Activated CD4-positive, alpha-beta memory T cell treated with anti-CD3 and anti-CD28 coated beads, Interleukin-2, amount 10 ng/mL, durations not matched to agents 7 days and 5 days (primary cell): ENCODE results near the gene CCNDBP1. TPM values are rescaled to one million over a fixed set of nuclear protein-coding genes. Genes with fewer than 3 reads are reported as not detected.
A peak's percentile ranks its signal among the peaks of the same experiment; 100 is the strongest.
"Not testable (repeated sequence)": the region's sequence is repeated elsewhere in the genome, so short reads cannot be mapped to it uniquely, and the experiment has no call there.

Source experiments
- CTCF ChIA-PET: fragments of 350-600 bp; sonication (Branson Sonifier 250); formaldehyde crosslinking; loops from one replicate; lab custom pipeline; 2021; ENCODE audit warnings: antibody characterized with exemption, inconsistent platforms; lab: Charles Lee
- POLR2A ChIA-PET: fragments of 350-600 bp; sonication (Branson Sonifier 250); formaldehyde crosslinking; loops from one replicate; lab custom pipeline; 2021; ENCODE audit warnings: antibody characterized with exemption; lab: Charles Lee
- DNase-seq: peaks from one replicate; pipeline ENCODE4 v3.0.0-alpha.2; 2020
- H3K27ac Mint-ChIP-seq: one replicate; pipeline ENCODE4 v1.8.0; 2021; ENCODE audit warnings: mild to moderate bottlenecking, mixed read lengths
- H3K27me3 Mint-ChIP-seq: one replicate; pipeline ENCODE4 v1.8.0; 2021; ENCODE audit warnings: mixed read lengths
- H3K36me3 Mint-ChIP-seq: one replicate; pipeline ENCODE4 v1.8.0; 2021; ENCODE audit warnings: low read depth, mixed read lengths
- H3K4me1 Mint-ChIP-seq: one replicate; pipeline ENCODE4 v1.8.0; 2021; ENCODE audit warnings: mixed read lengths
- H3K4me3 Mint-ChIP-seq: one replicate; pipeline ENCODE4 v1.8.0; 2021; ENCODE audit warnings: mild to moderate bottlenecking, mixed read lengths
- H3K9me3 Mint-ChIP-seq: one replicate; pipeline ENCODE4 v1.8.0; 2021; ENCODE audit warnings: mixed read lengths
- total RNA-seq, 2 experiments: library from RNA; stranded (reverse); gene quantifications; one replicate each; pipeline ENCODE4 v1.2.3, GENCODE V29; 2021

Gene CCNDBP1
- total RNA-seq, 2 experiments from 2014 or later, result 103 to 108 TPM

GRCh38 chr15:43197773-43198172, 12.6 kb downstream of the CCNDBP1 start:
- H3K36me3 Mint-ChIP-seq, result peaks cover 44% of the 10 kb centered on the region
- CTCF ChIA-PET, result interaction anchor here (1.7 kb wide), 1 partner anchor 28 kb away, joined by 4 read pairs; no protein-coding TSS in a partner anchor
- not testable (repeated sequence) for H3K27me3 Mint-ChIP-seq, H3K27ac Mint-ChIP-seq, H3K4me3 Mint-ChIP-seq, H3K9me3 Mint-ChIP-seq, DNase-seq
- peaks cover 13% of the 10 kb centered on the region for H3K4me1 Mint-ChIP-seq
- POLR2A ChIA-PET, result interaction anchor here (1.9 kb wide), 1 partner anchor 12 kb away, joined by 5 read pairs; no protein-coding TSS in a partner anchor

GRCh38 chr15:43198556-43198955, 13.4 kb downstream of the CCNDBP1 start:
- CTCF ChIA-PET, H3K4me3 Mint-ChIP-seq, DNase-seq, H3K27me3 Mint-ChIP-seq, H3K9me3 Mint-ChIP-seq, POLR2A ChIA-PET, H3K27ac Mint-ChIP-seq: not testable (repeated sequence)
- H3K4me1 Mint-ChIP-seq, result peaks cover 13% of the 10 kb centered on the region
- H3K36me3 Mint-ChIP-seq, result peaks cover 38% of the 10 kb centered on the region

- peaks cover 5% of the 10 kb centered on the region for H3K9me3 Mint-ChIP-seq
- peaks cover 13% of the 10 kb centered on the region for H3K4me1 Mint-ChIP-seq
- no peak overlapping the region for H3K4me3 Mint-ChIP-seq
- H3K36me3 Mint-ChIP-seq, result peaks cover 37% of the 10 kb centered on the region
- CTCF ChIA-PET, result no interaction called here
- DNase-seq, result no peak
- POLR2A ChIA-PET, result no interaction called here
- H3K27ac Mint-ChIP-seq, result no peak overlapping the region
- no peaks in the 10 kb centered on the region for H3K27me3 Mint-ChIP-seq
Observed at GRCh38 chr15:43198992-43199391, 13.8 kb downstream of the CCNDBP1 start.

- peaks cover 13% of the 10 kb centered on the region for H3K4me1 Mint-ChIP-seq
- DNase-seq, result no peak
- H3K27ac Mint-ChIP-seq, result no peak overlapping the region
- H3K36me3 Mint-ChIP-seq, result peaks cover 28% of the 10 kb centered on the region
- H3K27me3 Mint-ChIP-seq, result no peaks in the 10 kb centered on the region
- peaks cover 5% of the 10 kb centered on the region for H3K9me3 Mint-ChIP-seq
- ChIA-PET CTCF (no interaction called here), POLR2A (no interaction called here)
- H3K4me3 Mint-ChIP-seq, result no peak overlapping the region
Observed at GRCh38 chr15:43199945-43200488, 14.8 kb downstream of the CCNDBP1 start.

GRCh38 chr15:43204016-43204901, 19.1 kb downstream of the CCNDBP1 start:
- ChIA-PET CTCF (interaction anchor here (0.6 to 2.5 kb wide), 29 partner anchors 9 to 502 kb away, joined by 3 to 21 read pairs (median 3); partner anchors contain the start of genes CCNDBP1 and ZSCAN29), POLR2A (interaction anchor here (1.3 to 3.6 kb wide), 3 partner anchors 10 to 19 kb away, joined by 3 to 10 read pairs (median 3); partner anchors contain the start of gene CCNDBP1)
- Mint-ChIP-seq H3K4me3 (no peak overlapping the region), H3K4me1 (peaks cover 11% of the 10 kb centered on the region), H3K27ac (no peak overlapping the region), H3K36me3 (peaks cover 2% of the 10 kb centered on the region), H3K9me3 (no peaks in the 10 kb centered on the region), H3K27me3 (peaks cover 14% of the 10 kb centered on the region)
- peak; percentile 55 for DNase-seq

GRCh38 chr15:43206054-43206453, 20.9 kb downstream of the CCNDBP1 start:
- peaks cover 14% of the 10 kb centered on the region for H3K27me3 Mint-ChIP-seq
- no peaks in the 10 kb centered on the region for H3K9me3 Mint-ChIP-seq
- no peak overlapping the region for H3K27ac Mint-ChIP-seq
- no peaks in the 10 kb centered on the region for H3K36me3 Mint-ChIP-seq
- POLR2A ChIA-PET, result no interaction called here
- H3K4me1 Mint-ChIP-seq, result no peaks in the 10 kb centered on the region
- CTCF ChIA-PET, result interaction anchor here (0.6 kb wide), 1 partner anchor 1373 kb away, joined by 4 read pairs; no protein-coding TSS in a partner anchor
- no peak for DNase-seq
- no peak overlapping the region for H3K4me3 Mint-ChIP-seq

GRCh38 chr15:43207024-43207423, 21.8 kb downstream of the CCNDBP1 start:
- Mint-ChIP-seq H3K4me1 (no peaks in the 10 kb centered on the region), H3K27ac (no peak overlapping the region), H3K27me3 (peaks cover 14% of the 10 kb centered on the region), H3K9me3 (no peaks in the 10 kb centered on the region), H3K36me3 (no peaks in the 10 kb centered on the region), H3K4me3 (no peak overlapping the region)
- CTCF ChIA-PET, result no interaction called here
- POLR2A ChIA-PET, result no interaction called here
- no peak for DNase-seq

GRCh38 chr15:43208052-43209002, 23.1 kb downstream of the CCNDBP1 start:
- no peak for DNase-seq
- no peaks in the 10 kb centered on the region for H3K4me1 Mint-ChIP-seq
- H3K36me3 Mint-ChIP-seq, result no peaks in the 10 kb centered on the region
- H3K9me3 Mint-ChIP-seq, result no peaks in the 10 kb centered on the region
- H3K4me3 Mint-ChIP-seq, result no peak overlapping the region
- H3K27ac Mint-ChIP-seq, result no peak overlapping the region
- peaks cover 14% of the 10 kb centered on the region for H3K27me3 Mint-ChIP-seq
- POLR2A ChIA-PET, result no interaction called here
- CTCF ChIA-PET, result interaction anchor here (1.5 to 1.7 kb wide), 2 partner anchors 17 to 80 kb away, joined by 3 to 4 read pairs; no protein-coding TSS in a partner anchor

- Mint-ChIP-seq H3K36me3 (no peaks in the 10 kb centered on the region), H3K27ac (no peak overlapping the region), H3K27me3 (peaks cover 14% of the 10 kb centered on the region), H3K4me3 (no peak overlapping the region), H3K9me3 (no peaks in the 10 kb centered on the region), H3K4me1 (no peaks in the 10 kb centered on the region)
- CTCF ChIA-PET, result interaction anchor here (1.5 to 2.2 kb wide), 3 partner anchors 16 to 79 kb away, joined by 3 to 5 read pairs (median 4); no protein-coding TSS in a partner anchor
- POLR2A ChIA-PET, result no interaction called here
- DNase-seq, result no peak
Observed at GRCh38 chr15:43209059-43209824, 24.0 kb downstream of the CCNDBP1 start.

- peaks cover 14% of the 10 kb centered on the region for H3K27me3 Mint-ChIP-seq
- no peak for DNase-seq
- no peaks in the 10 kb centered on the region for H3K4me1 Mint-ChIP-seq
- H3K27ac Mint-ChIP-seq, result no peak overlapping the region
- CTCF ChIA-PET, result interaction anchor here (2.2 kb wide), 1 partner anchor 75 kb away, joined by 5 read pairs; no protein-coding TSS in a partner anchor
- no peaks in the 10 kb centered on the region for H3K9me3 Mint-ChIP-seq
- H3K4me3 Mint-ChIP-seq, result no peak overlapping the region
- POLR2A ChIA-PET, result no interaction called here
- no peaks in the 10 kb centered on the region for H3K36me3 Mint-ChIP-seq
Observed at GRCh38 chr15:43210172-43210745, 25.1 kb downstream of the CCNDBP1 start.

- no peak for DNase-seq
- Mint-ChIP-seq H3K36me3 (no peaks in the 10 kb centered on the region), H3K27ac (no peak overlapping the region), H3K4me3 (no peak overlapping the region), H3K4me1 (no peaks in the 10 kb centered on the region), H3K27me3 (peaks cover 11% of the 10 kb centered on the region), H3K9me3 (no peaks in the 10 kb centered on the region)
- ChIA-PET POLR2A (no interaction called here), CTCF (interaction anchor here (2.2 kb wide), 1 partner anchor 75 kb away, joined by 5 read pairs; no protein-coding TSS in a partner anchor)
Observed at GRCh38 chr15:43210807-43211206, 25.6 kb downstream of the CCNDBP1 start.
